Measurements from ENCODE around the gene KIF11.

The KIF11 gene

GRCh38 chr10:92667078-92667477 lies 74.1 kb downstream of the KIF11 start:
- Histone ChIP-seq H3K4me1 (ENCODE audit: control insufficient read depth in 1 of 2, insufficient read depth in 2 of 2, low read length in 2 of 2) (no peaks in the 10 kb centered on the region), H3K27ac (ENCODE audit: low read depth, low read length) (no peak overlapping the region), H3K4me3 (ENCODE audit: low read depth in 1 of 2, low read length in 2 of 2) (no peak overlapping the region), H3K9ac (ENCODE audit: low read depth in 1 of 2, low read length in 2 of 2) (no peak overlapping the region), H3K27me3 (ENCODE audit: control insufficient read depth in 1 of 2, insufficient read depth in 2 of 2, low read length in 2 of 2) (no peaks in the 10 kb centered on the region), H3K9me3 (ENCODE audit: control insufficient read depth in 1 of 2, low read length in 2 of 2) (peaks cover 5 to 8% of the 10 kb centered on the region in 2 donors), H3K36me3 (ENCODE audit: control insufficient read depth in 1 of 2, insufficient read depth in 2 of 2, low read length in 2 of 2) (no peaks in the 10 kb centered on the region)

- Histone ChIP-seq H3K27me3 (ENCODE audit: control insufficient read depth in 1 of 2, insufficient read depth in 2 of 2, low read length in 2 of 2) (no peaks in the 10 kb centered on the region), H3K27ac (ENCODE audit: low read depth, low read length) (no peak overlapping the region), H3K4me3 (ENCODE audit: low read depth in 1 of 2, low read length in 2 of 2) (no peak overlapping the region), H3K9me3 (ENCODE audit: control insufficient read depth in 1 of 2, low read length in 2 of 2) (no peaks in the 10 kb centered on the region), H3K36me3 (ENCODE audit: control insufficient read depth in 1 of 2, insufficient read depth in 2 of 2, low read length in 2 of 2) (no peaks in the 10 kb centered on the region), H3K9ac (ENCODE audit: low read depth in 1 of 2, low read length in 2 of 2) (no peak overlapping the region), H3K4me1 (ENCODE audit: control insufficient read depth in 1 of 2, insufficient read depth in 2 of 2, low read length in 2 of 2) (no peaks in the 10 kb centered on the region)
Observed at GRCh38 chr10:92677708-92678107, 84.8 kb downstream of the KIF11 start.

GRCh38 chr10:92678206-92678605 lies 85.3 kb downstream of the KIF11 start:
- Histone ChIP-seq H3K27me3 (ENCODE audit: control insufficient read depth in 1 of 2, insufficient read depth in 2 of 2, low read length in 2 of 2) (no peaks in the 10 kb centered on the region), H3K9me3 (ENCODE audit: control insufficient read depth in 1 of 2, low read length in 2 of 2) (no peaks in the 10 kb centered on the region), H3K4me3 (ENCODE audit: low read depth in 1 of 2, low read length in 2 of 2) (no peak overlapping the region), H3K36me3 (ENCODE audit: control insufficient read depth in 1 of 2, insufficient read depth in 2 of 2, low read length in 2 of 2) (no peaks in the 10 kb centered on the region), H3K9ac (ENCODE audit: low read depth in 1 of 2, low read length in 2 of 2) (no peak overlapping the region), H3K27ac (ENCODE audit: low read depth, low read length) (no peak overlapping the region), H3K4me1 (ENCODE audit: control insufficient read depth in 1 of 2, insufficient read depth in 2 of 2, low read length in 2 of 2) (no peaks in the 10 kb centered on the region)

- Histone ChIP-seq H3K9me3 (ENCODE audit: control insufficient read depth in 1 of 2, low read length in 2 of 2) (no peaks in the 10 kb centered on the region), H3K27ac (ENCODE audit: low read depth, low read length) (no peak overlapping the region), H3K36me3 (ENCODE audit: control insufficient read depth in 1 of 2, insufficient read depth in 2 of 2, low read length in 2 of 2) (no peaks in the 10 kb centered on the region), H3K4me1 (ENCODE audit: control insufficient read depth in 1 of 2, insufficient read depth in 2 of 2, low read length in 2 of 2) (no peaks in the 10 kb centered on the region), H3K27me3 (ENCODE audit: control insufficient read depth in 1 of 2, insufficient read depth in 2 of 2, low read length in 2 of 2) (no peaks in the 10 kb centered on the region), H3K9ac (ENCODE audit: low read depth in 1 of 2, low read length in 2 of 2) (no peak overlapping the region), H3K4me3 (ENCODE audit: low read depth in 1 of 2, low read length in 2 of 2) (no peak overlapping the region)
Observed at GRCh38 chr10:92681306-92681834, 88.4 kb downstream of the KIF11 start.

GRCh38 chr10:92688573-92688926 lies 95.6 kb downstream of the KIF11 start:
- Histone ChIP-seq H3K4me1 (ENCODE audit: control insufficient read depth in 1 of 2, insufficient read depth in 2 of 2, low read length in 2 of 2) (peaks cover 0 to 15% of the 10 kb centered on the region in 2 donors), H3K4me3 (ENCODE audit: low read depth in 1 of 2, low read length in 2 of 2) (peak overlapping the region; percentile 61 to 68), H3K9ac (ENCODE audit: low read depth in 1 of 2, low read length in 2 of 2) (no peak overlapping the region), H3K9me3 (ENCODE audit: control insufficient read depth in 1 of 2, low read length in 2 of 2) (no peaks in the 10 kb centered on the region), H3K36me3 (ENCODE audit: control insufficient read depth in 1 of 2, insufficient read depth in 2 of 2, low read length in 2 of 2) (no peaks in the 10 kb centered on the region), H3K27me3 (ENCODE audit: control insufficient read depth in 1 of 2, insufficient read depth in 2 of 2, low read length in 2 of 2) (peaks cover 36 to 46% of the 10 kb centered on the region in 2 donors), H3K27ac (ENCODE audit: low read depth, low read length) (no peak overlapping the region)

- Histone ChIP-seq H3K9me3 (ENCODE audit: control insufficient read depth in 1 of 2, low read length in 2 of 2) (no peaks in the 10 kb centered on the region), H3K9ac (ENCODE audit: low read depth in 1 of 2, low read length in 2 of 2) (peak overlapping the region in 1 of 2 donors; percentile 47), H3K27me3 (ENCODE audit: control insufficient read depth in 1 of 2, insufficient read depth in 2 of 2, low read length in 2 of 2) (peaks cover 39 to 51% of the 10 kb centered on the region in 2 donors), H3K36me3 (ENCODE audit: control insufficient read depth in 1 of 2, insufficient read depth in 2 of 2, low read length in 2 of 2) (no peaks in the 10 kb centered on the region), H3K4me3 (ENCODE audit: low read depth in 1 of 2, low read length in 2 of 2) (peak overlapping the region; percentile 61 to 68), H3K27ac (ENCODE audit: low read depth, low read length) (no peak overlapping the region), H3K4me1 (ENCODE audit: control insufficient read depth in 1 of 2, insufficient read depth in 2 of 2, low read length in 2 of 2) (peaks cover 0 to 15% of the 10 kb centered on the region in 2 donors)
Observed at GRCh38 chr10:92688927-92689662, 96.2 kb downstream of the KIF11 start.

GRCh38 chr10:92689663-92690210 lies 96.8 kb downstream of the KIF11 start, which contains the start of gene HHEX:
Gene HHEX (plus strand): TSS chr10:92689955. CDS start chr10:92689987, 32 bp downstream.
- Histone ChIP-seq H3K9me3 (ENCODE audit: control insufficient read depth in 1 of 2, low read length in 2 of 2) (no peaks in the 10 kb centered on the region), H3K27me3 (ENCODE audit: control insufficient read depth in 1 of 2, insufficient read depth in 2 of 2, low read length in 2 of 2) (peaks cover 43 to 57% of the 10 kb centered on the region in 2 donors), H3K27ac (ENCODE audit: low read depth, low read length) (peak within 1 kb of the TSS; percentile 66), H3K4me3 (ENCODE audit: low read depth in 1 of 2, low read length in 2 of 2) (peak within 1 kb of the TSS; percentile 61 to 68), H3K9ac (ENCODE audit: low read depth in 1 of 2, low read length in 2 of 2) (peak within 1 kb of the TSS; percentile 33 to 47), H3K4me1 (ENCODE audit: control insufficient read depth in 1 of 2, insufficient read depth in 2 of 2, low read length in 2 of 2) (peaks cover 0 to 15% of the 10 kb centered on the region in 2 donors), H3K36me3 (ENCODE audit: control insufficient read depth in 1 of 2, insufficient read depth in 2 of 2, low read length in 2 of 2) (no peaks in the 10 kb centered on the region)

GRCh38 chr10:92690211-92690914 lies 97.4 kb downstream of the KIF11 start:
- H3K27ac ChIP-seq (ENCODE audit: low read depth, low read length), result peak overlapping the region; percentile 66
- H3K9me3 ChIP-seq (ENCODE audit: control insufficient read depth in 1 of 2, low read length in 2 of 2), result no peaks in the 10 kb centered on the region
- peaks cover 43 to 63% of the 10 kb centered on the region in 2 donors for H3K27me3 ChIP-seq (ENCODE audit: control insufficient read depth in 1 of 2, insufficient read depth in 2 of 2, low read length in 2 of 2)
- no peaks in the 10 kb centered on the region for H3K36me3 ChIP-seq (ENCODE audit: control insufficient read depth in 1 of 2, insufficient read depth in 2 of 2, low read length in 2 of 2)
- peaks cover 0 to 15% of the 10 kb centered on the region in 2 donors for H3K4me1 ChIP-seq (ENCODE audit: control insufficient read depth in 1 of 2, insufficient read depth in 2 of 2, low read length in 2 of 2)
- peak overlapping the region; percentile 32 to 33 for H3K9ac ChIP-seq (ENCODE audit: low read depth in 1 of 2, low read length in 2 of 2)
- peak overlapping the region; percentile 55 to 65 for H3K4me3 ChIP-seq (ENCODE audit: low read depth in 1 of 2, low read length in 2 of 2)

- peaks cover 44 to 70% of the 10 kb centered on the region in 2 donors for H3K27me3 ChIP-seq (ENCODE audit: control insufficient read depth in 1 of 2, insufficient read depth in 2 of 2, low read length in 2 of 2)
- no peaks in the 10 kb centered on the region for H3K9me3 ChIP-seq (ENCODE audit: control insufficient read depth in 1 of 2, low read length in 2 of 2)
- peak overlapping the region; percentile 32 for H3K27ac ChIP-seq (ENCODE audit: low read depth, low read length)
- H3K4me3 ChIP-seq (ENCODE audit: low read depth in 1 of 2, low read length in 2 of 2), result peak overlapping the region; percentile 55 to 65
- H3K36me3 ChIP-seq (ENCODE audit: control insufficient read depth in 1 of 2, insufficient read depth in 2 of 2, low read length in 2 of 2), result no peaks in the 10 kb centered on the region
- peak overlapping the region in 1 of 2 donors; percentile 33 for H3K9ac ChIP-seq (ENCODE audit: low read depth in 1 of 2, low read length in 2 of 2)
- peaks cover 0 to 15% of the 10 kb centered on the region in 2 donors for H3K4me1 ChIP-seq (ENCODE audit: control insufficient read depth in 1 of 2, insufficient read depth in 2 of 2, low read length in 2 of 2)
Observed at GRCh38 chr10:92690915-92691590, 98.1 kb downstream of the KIF11 start.

Measured in duodenal mucosa (tissue), 2 donors.